Erythroblast (primary cell): Measurements from ENCODE around the gene PRTFDC1.

Experiments used
- GATA1 ChIP-seq: IDR thresholded peaks from 2 replicates; pipeline ENCODE4 v1.6.1; 2011; ENCODE audit warnings: low read depth, mild to moderate bottlenecking, control low read depth, low read length, moderate library complexity
- POLR2A ChIP-seq: IDR thresholded peaks from 2 replicates; pipeline ENCODE4 v1.6.1; 2011; ENCODE audit warnings: mild to moderate bottlenecking, low read length

GRCh38 chr10:24908793-24909423 lies 43.5 kb downstream of the PRTFDC1 start:
- TF ChIP-seq POLR2A (no peak), GATA1 (no peak)
